GM11168 (cell line): ENCODE results near the gene WNT9B.
"Not testable (repeated sequence)": the region's sequence is repeated elsewhere in the genome, so short reads cannot be mapped to it uniquely, and the experiment has no call there.

Experiments used
- in situ Hi-C: fragments of 300-500 bp; cut with MboI; formaldehyde crosslinking; loops from one replicate; pipeline ENCODE4 v1.12.0; 2022; ENCODE audit warnings: low sequenced_read_pairs; ENCODE audit not compliant: unreplicated experiment

WNT9B gene

DNA sequence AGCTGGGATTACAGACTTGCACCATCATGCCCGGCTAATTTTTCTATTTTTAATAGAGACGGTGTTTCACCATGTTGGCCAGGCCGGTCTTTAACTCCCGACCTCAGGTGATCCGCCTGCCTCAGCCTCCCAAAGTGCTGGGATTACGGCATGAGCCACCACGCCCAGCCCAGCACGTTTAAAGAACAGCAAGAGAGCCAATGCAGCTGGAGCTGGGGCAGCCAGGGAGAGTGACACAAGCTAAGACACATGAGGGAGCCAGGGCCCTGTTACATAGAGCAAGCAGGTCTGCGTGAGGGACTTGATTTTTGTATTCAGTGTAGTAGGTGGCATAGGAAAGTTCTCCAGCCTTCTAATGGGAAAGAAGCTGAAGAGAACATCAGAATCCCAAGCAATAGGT is 49.9 kb downstream of the WNT9B start:
- in situ Hi-C loops: no loop called here

- in situ Hi-C loops: no loop called here
These were observed 52.6 kb downstream of the WNT9B start for GRCh38 chr17:46903762-46904672.

DNA sequence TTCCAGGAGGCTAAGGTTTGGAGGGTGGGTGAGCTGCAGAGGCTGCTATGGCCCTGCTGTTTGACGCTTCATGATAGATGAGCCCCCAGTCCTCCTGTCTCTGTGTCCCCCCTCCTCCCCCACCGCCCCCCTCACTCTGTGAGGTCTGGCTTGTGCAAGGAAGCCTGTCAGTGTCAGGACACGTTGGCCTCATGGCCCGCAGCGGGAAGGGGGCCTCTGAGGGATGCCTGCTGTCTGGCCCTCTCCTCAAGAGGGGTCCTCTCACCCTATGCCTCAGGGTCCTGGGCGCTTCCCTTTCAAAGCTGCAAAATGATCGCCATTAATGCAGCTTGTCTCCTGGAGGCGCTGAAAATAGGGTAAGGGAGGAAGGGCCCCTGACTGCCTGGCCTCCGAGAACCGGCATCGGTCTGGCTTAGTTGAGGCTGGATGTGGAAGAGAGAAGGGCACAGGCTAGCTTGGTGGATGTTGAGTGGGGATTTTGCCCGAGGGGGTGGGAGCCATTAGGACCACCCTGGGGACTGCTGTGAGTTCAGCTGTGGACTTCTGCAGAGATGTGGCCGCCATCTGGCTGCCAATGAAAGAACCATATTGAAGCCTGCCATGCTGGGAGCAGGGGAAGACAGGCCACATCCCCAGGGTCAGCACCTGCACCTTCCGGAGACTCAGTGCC is 56.8 kb downstream of the WNT9B start:
- in situ Hi-C loops: no loop called here

- in situ Hi-C loops: no loop called here
These were observed 59.0 kb downstream of the WNT9B start for GRCh38 chr17:46910179-46910927.

DNA sequence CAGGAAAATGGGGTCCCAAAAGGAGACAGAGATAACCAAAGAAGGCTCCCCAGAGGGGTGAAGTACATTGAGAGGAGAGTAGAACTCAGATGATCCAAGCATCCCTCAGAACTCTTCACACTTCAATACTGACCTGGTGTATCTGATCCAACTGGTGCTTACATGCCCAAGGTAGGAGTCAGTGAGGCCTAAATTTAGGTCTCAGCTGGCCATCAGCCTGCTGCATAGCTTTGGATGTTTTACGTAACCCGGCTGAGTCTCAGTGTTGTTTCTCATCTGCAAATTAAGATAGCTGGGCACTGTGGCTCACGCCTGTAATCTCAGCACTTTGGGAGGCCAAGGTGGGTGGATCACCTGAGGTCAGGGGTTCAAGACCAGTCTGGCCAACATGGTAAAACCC is 59.9 kb downstream of the WNT9B start:
- in situ Hi-C loops: no loop called here

DNA sequence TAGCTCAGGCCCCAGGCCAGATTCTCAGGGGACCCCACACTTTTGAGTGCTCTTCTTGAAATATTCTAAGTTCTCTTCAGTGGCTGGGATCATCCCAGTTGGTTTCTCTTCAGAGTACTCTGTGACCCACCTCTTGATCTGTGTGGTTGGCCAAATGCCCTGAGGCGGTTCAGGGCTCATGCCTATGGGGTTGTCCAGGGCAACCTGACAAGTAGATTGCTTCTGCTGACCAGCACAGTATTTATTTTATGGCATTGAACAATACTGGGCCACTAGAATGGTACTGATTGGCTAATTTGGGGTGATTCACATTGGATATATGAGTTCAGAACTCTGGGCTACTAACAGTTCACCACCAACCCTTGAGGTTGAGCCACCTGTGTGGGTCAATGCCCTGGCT is 64.2 kb downstream of the WNT9B start:
- in situ Hi-C loops: no loop called here

DNA sequence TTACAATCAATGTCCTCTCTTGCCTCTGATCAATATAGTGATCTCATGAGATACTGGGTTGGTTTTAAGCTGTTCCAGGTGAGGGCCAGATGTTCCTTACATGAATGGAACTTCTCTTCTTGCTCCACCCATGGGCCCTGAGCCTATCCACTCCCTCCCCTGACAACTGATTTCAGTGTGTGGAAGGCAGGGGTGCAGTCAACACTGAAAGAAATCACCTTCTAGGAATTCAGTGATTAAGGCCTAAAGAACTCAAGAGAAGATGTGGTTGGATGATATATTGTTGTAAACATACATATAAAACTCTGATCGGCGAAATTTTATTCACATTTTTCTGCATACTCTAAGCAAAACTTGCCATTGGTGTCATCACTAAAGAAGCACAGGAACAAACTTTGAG is 64.8 kb downstream of the WNT9B start:
- in situ Hi-C loops: no loop called here

GRCh38 chr17:46916623-46917022 is 65.2 kb downstream of the WNT9B start:
- in situ Hi-C loops: no loop called here

DNA sequence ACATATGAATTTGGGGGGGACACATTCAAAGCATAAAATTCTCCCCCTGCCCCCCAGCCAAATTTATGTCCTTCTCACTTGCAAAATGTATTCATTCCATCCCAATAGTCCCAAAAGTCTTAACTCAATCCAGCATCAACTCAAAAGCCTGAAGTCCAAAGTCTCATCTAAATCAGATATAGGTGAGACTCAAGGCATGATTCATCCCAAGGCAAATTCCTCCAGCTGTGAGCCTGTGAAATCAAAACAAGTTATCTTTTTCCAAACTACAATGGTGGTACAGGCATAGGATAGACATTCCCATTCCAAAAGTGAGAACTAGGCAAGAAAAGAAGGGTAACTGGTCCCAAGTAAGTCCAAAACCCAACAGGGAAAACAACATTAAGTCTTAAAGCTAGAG is 65.7 kb downstream of the WNT9B start:
- in situ Hi-C loops: no loop called here

DNA sequence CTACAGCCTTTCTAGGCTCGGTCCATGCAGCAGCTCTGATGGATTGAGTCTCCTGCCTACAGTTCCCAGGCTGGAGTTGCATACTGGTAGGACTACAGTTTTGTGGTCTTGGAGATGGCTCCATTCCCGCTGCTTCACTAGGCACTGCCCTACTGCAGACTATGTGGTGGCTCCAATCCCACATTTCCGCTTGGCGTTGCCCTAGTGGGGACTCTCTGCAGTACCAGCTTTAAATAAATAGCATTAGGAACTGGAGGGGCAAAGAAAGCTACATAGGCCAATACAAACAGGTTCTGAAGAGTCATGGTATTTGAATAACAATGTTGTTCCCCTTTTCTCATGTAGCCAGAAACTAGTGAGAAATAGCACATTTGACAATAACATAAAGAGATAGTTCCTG is 66.1 kb downstream of the WNT9B start:
- in situ Hi-C loops: no loop called here

DNA sequence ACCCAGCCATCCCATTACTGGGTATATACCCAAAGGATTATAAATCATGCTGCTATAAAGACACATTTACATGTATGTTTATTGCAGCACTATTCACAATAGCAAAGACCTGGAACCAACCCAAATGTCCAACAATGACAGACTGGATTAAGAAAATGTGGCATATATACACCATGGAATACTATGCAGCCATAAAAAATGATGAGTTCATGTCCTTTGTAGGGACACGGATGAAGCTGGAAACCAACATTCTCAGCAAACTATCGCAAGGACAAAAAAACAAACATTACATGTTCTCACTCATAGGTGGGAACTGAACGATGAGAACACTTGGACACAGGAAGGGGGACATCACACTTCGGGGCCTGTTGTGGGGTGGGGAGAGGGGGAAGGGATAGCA is 70.6 kb downstream of the WNT9B start:
- in situ Hi-C loops: not testable (repeated sequence)

DNA sequence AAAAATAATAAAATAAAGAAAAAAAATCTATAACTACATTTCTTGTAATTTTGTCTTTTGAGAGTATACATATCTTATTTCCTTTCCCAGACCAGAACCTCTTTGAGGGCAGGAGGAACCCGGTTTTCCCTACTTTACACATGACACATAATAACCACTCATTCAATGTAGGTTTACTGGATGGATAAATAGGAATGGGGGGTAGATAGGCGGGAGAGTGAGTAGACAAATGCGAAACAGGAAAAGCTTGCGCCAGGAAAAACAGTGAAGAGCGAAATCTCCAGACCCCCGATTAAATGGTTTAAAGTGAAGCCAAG is 71.1 kb downstream of the WNT9B start:
- in situ Hi-C loops: no loop called here

DNA sequence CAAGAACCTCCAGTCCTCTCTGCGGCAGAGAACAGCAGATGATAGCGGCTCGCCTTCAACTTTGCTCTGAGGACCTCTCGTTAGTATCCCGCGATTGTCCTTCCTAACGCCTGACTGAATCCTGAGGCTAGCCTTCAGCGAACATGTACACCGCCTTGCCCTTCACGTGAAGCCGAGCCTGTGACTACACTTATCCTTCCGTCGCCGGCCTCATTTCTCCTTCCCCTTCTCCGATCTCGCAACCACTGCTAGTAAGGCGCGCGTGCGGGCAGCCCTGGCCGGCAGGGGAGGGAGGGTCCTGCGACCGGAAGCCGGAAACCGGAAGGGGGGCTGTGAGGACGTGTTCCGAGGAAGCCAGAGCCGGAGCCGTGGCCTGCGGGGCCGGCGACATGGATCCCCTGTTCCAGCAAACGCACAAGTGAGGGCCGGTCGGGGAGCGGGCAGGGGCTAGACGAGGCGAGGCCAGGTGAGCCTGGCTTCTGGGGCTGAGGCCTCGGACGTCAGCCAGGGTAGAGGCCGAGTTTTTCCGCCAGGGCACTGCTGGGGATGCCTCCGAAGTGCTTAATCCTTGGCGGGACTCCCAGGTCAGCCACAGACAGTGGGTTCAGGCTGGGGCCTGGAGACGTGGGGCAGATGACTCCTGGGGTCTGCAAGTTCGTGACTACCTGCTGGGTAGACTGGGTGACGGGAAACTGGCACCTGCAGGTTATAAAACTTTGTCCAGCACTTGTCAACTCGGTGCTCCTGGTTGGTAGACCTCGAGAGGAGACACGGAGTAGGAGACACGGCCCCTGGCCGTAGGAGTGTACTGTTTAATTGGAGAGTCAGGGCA is 71.6 kb downstream of the WNT9B start, which contains the start of gene GOSR2:
GOSR2 (plus strand) TSS at position 357 of the 832 bp plus-strand sequence; CDS start at position 390, 33 bp downstream.
- in situ Hi-C loops: no loop called here

- in situ Hi-C loops: no loop called here
These were observed 73.9 kb downstream of the WNT9B start for GRCh38 chr17:46925185-46925868.

- in situ Hi-C loops: no loop called here
These were observed 77.3 kb downstream of the WNT9B start for GRCh38 chr17:46928467-46929261.

- in situ Hi-C loops: no loop called here
These were observed 78.0 kb downstream of the WNT9B start for GRCh38 chr17:46929413-46929812.

- in situ Hi-C loops: no loop called here
These were observed 78.7 kb downstream of the WNT9B start for GRCh38 chr17:46930051-46930450.

- in situ Hi-C loops: no loop called here
These were observed 80.2 kb downstream of the WNT9B start for GRCh38 chr17:46931596-46931995.
